Activated CD8-positive, alpha-beta T cell treated with anti-CD3 and anti-CD28 coated beads for 36 hours (primary cell): ENCODE data around the gene ARHGEF26. TPM values are rescaled to one million over a fixed set of nuclear protein-coding genes. Genes with fewer than 3 reads are reported as not detected.

Source experiments
- ATAC-seq: fragments of 200-7000 bp; cut with Tn5 transposase; one replicate; pipeline ENCODE4 v1.10.0; 2021; ENCODE audit warnings: mild to moderate bottlenecking, moderate library complexity
- CTCF ChIA-PET: fragments of 350-600 bp; sonication (Branson Sonifier 250); formaldehyde crosslinking; loops from one replicate; lab custom pipeline; 2021; ENCODE audit warnings: antibody characterized with exemption; lab: Charles Lee
- POLR2A ChIA-PET: fragments of 350-600 bp; sonication (Branson Sonifier 250); formaldehyde crosslinking; loops from one replicate; lab custom pipeline; 2021; ENCODE audit warnings: antibody characterized with exemption; lab: Charles Lee
- DNase-seq: peaks from one replicate; pipeline ENCODE4 v3.0.0-alpha.2; 2020
- H3K27ac Mint-ChIP-seq: one replicate; pipeline ENCODE4 v1.8.0; 2021; ENCODE audit warnings: mild to moderate bottlenecking, mixed read lengths
- H3K27me3 Mint-ChIP-seq: one replicate; pipeline ENCODE4 v1.8.0; 2021; ENCODE audit warnings: mixed read lengths
- H3K36me3 Mint-ChIP-seq: one replicate; pipeline ENCODE4 v1.8.0; 2021; ENCODE audit warnings: low read depth, mixed read lengths
- H3K4me1 Mint-ChIP-seq: one replicate; pipeline ENCODE4 v1.8.0; 2021; ENCODE audit warnings: low read depth, mixed read lengths
- H3K4me3 Mint-ChIP-seq: one replicate; pipeline ENCODE4 v1.8.0; 2021; ENCODE audit warnings: mild to moderate bottlenecking, moderate library complexity, mixed read lengths
- H3K9me3 Mint-ChIP-seq: one replicate; pipeline ENCODE4 v1.8.0; 2021; ENCODE audit warnings: mixed read lengths
- intact Hi-C: fragments of 100-400 bp; cut with micrococcal nuclease; formaldehyde crosslinking; loops from one replicate; pipeline ENCODE4 v1.10.0; 2022
- total RNA-seq, 2 experiments: library from RNA; stranded (reverse); gene quantifications; one replicate each; pipeline ENCODE4 v1.2.3, GENCODE V29; 2021
- TF ChIP-seq, protein P1 (sequence below): fragments of 200-600 bp; IDR thresholded peaks from one replicate; pipeline ENCODE4 v1.8.0; 2022; ENCODE audit warnings: antibody characterized with exemption, mild to moderate bottlenecking

ARHGEF26 gene
- total RNA-seq, 2 experiments from 2014 or later = not detected

DNA sequence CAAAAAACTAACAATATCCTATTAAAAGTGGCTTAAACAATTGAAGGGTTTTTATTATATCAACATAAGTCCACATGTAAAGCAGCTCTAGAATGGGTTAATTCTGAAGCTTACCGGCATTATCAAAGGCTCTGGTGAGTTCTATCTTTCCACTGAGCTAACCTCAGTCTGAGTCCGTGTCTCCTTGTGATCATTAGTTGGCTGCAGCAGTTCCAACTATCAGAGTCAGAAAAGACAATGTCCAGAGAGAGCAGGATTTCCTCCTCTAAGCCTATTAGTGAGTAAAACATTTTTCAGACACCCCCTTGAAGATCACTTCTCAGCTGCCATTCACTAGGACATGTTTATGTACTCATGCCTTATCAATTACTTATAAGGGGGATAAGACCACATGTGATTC lies 153.2 kb downstream of the ARHGEF26 start:
- ATAC-seq (no peak), DNase-seq (no peak)
- intact Hi-C loops = no loop called here
- no peak overlapping the region for H3K4me3 Mint-ChIP-seq
- TF ChIP-seq, protein P1, sequence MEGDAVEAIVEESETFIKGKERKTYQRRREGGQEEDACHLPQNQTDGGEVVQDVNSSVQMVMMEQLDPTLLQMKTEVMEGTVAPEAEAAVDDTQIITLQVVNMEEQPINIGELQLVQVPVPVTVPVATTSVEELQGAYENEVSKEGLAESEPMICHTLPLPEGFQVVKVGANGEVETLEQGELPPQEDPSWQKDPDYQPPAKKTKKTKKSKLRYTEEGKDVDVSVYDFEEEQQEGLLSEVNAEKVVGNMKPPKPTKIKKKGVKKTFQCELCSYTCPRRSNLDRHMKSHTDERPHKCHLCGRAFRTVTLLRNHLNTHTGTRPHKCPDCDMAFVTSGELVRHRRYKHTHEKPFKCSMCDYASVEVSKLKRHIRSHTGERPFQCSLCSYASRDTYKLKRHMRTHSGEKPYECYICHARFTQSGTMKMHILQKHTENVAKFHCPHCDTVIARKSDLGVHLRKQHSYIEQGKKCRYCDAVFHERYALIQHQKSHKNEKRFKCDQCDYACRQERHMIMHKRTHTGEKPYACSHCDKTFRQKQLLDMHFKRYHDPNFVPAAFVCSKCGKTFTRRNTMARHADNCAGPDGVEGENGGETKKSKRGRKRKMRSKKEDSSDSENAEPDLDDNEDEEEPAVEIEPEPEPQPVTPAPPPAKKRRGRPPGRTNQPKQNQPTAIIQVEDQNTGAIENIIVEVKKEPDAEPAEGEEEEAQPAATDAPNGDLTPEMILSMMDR = no peak
- H3K9me3 Mint-ChIP-seq = no peaks in the 10 kb centered on the region
- ChIA-PET CTCF (no interaction called here), POLR2A (no interaction called here)
- H3K4me1 Mint-ChIP-seq = no peaks in the 10 kb centered on the region
- no peaks in the 10 kb centered on the region for H3K27me3 Mint-ChIP-seq
- H3K36me3 Mint-ChIP-seq = peaks cover 57% of the 10 kb centered on the region
- no peak overlapping the region for H3K27ac Mint-ChIP-seq

GRCh38 chr3:154275292-154275691 lies 154.1 kb downstream of the ARHGEF26 start:
- CTCF ChIA-PET = no interaction called here
- no peaks in the 10 kb centered on the region for H3K9me3 Mint-ChIP-seq
- H3K4me3 Mint-ChIP-seq = no peak overlapping the region
- H3K4me1 Mint-ChIP-seq = no peaks in the 10 kb centered on the region
- H3K27ac Mint-ChIP-seq = no peak overlapping the region
- TF ChIP-seq, protein P1 = no peak
- no peaks in the 10 kb centered on the region for H3K27me3 Mint-ChIP-seq
- H3K36me3 Mint-ChIP-seq = peaks cover 52% of the 10 kb centered on the region
- DNase-seq (no peak), ATAC-seq (no peak)
- POLR2A ChIA-PET = no interaction called here
- intact Hi-C loops = no loop called here

- TF ChIP-seq, protein P1 = no peak
- intact Hi-C loops = no loop called here
- peaks cover 53% of the 10 kb centered on the region for H3K36me3 Mint-ChIP-seq
- CTCF ChIA-PET = no interaction called here
- no peak overlapping the region for H3K27ac Mint-ChIP-seq
- ATAC-seq = no peak
- no peaks in the 10 kb centered on the region for H3K27me3 Mint-ChIP-seq
- H3K9me3 Mint-ChIP-seq = no peaks in the 10 kb centered on the region
- POLR2A ChIA-PET = no interaction called here
- H3K4me3 Mint-ChIP-seq = no peak overlapping the region
- no peak for DNase-seq
- no peaks in the 10 kb centered on the region for H3K4me1 Mint-ChIP-seq
These were observed 154.8 kb downstream of the ARHGEF26 start for GRCh38 chr3:154275965-154276364.

- Mint-ChIP-seq H3K9me3 (no peaks in the 10 kb centered on the region), H3K36me3 (peaks cover 51% of the 10 kb centered on the region), H3K4me3 (no peak overlapping the region), H3K4me1 (peaks cover 3% of the 10 kb centered on the region), H3K27me3 (no peaks in the 10 kb centered on the region), H3K27ac (no peak overlapping the region)
- ChIA-PET POLR2A (no interaction called here), CTCF (interaction anchor here (1.4 kb wide), 1 partner anchor 16 kb away, joined by 3 read pairs; no protein-coding TSS in a partner anchor)
- intact Hi-C loops = no loop called here
- ATAC-seq (no peak), DNase-seq (no peak)
- TF ChIP-seq, protein P1 = no peak
These were observed 159.0 kb downstream of the ARHGEF26 start for GRCh38 chr3:154280161-154280560.

- POLR2A ChIA-PET = no interaction called here
- intact Hi-C loops = no loop called here
- ATAC-seq (no peak), DNase-seq (no peak)
- Mint-ChIP-seq H3K4me1 (peaks cover 3% of the 10 kb centered on the region), H3K9me3 (no peaks in the 10 kb centered on the region), H3K36me3 (peaks cover 54% of the 10 kb centered on the region), H3K4me3 (no peak overlapping the region), H3K27me3 (no peaks in the 10 kb centered on the region), H3K27ac (no peak overlapping the region)
- TF ChIP-seq, protein P1 = no peak
- CTCF ChIA-PET = interaction anchor here (1.3 to 1.7 kb wide), 2 partner anchors 15 to 32 kb away, joined by 3 to 6 read pairs; no protein-coding TSS in a partner anchor
These were observed 164.0 kb downstream of the ARHGEF26 start for GRCh38 chr3:154285221-154285620.
